ENCODE measurements around the gene MKI67.

MKI67 gene

GRCh38 chr10:128068398-128069285 is 57.6 kb downstream of the MKI67 start:
- no peak overlapping the region for H3K9ac ChIP-seq (ENCODE audit: low read depth, low read length)
- peaks cover 3% of the 10 kb centered on the region; the same call in 1 of the 2 replicates for H3K4me1 ChIP-seq (ENCODE audit: insufficient read depth, low read length)
- no peaks in the 10 kb centered on the region for H3K36me3 ChIP-seq (ENCODE audit: insufficient read depth, low read depth, low read length)
- peaks cover 10% of the 10 kb centered on the region; the same call in 1 of the 2 replicates for H3K27me3 ChIP-seq (ENCODE audit: insufficient read depth, low read length)
- H3K9me3 ChIP-seq (ENCODE audit: insufficient read depth, low read depth, low read length) = no peaks in the 10 kb centered on the region
- no peak overlapping the region for H3K27ac ChIP-seq (ENCODE audit: low read length)
- no peak overlapping the region for H3K4me3 ChIP-seq (ENCODE audit: low read length)

GRCh38 chr10:128067691-128068397 is 58.4 kb downstream of the MKI67 start:
- Histone ChIP-seq H3K4me1 (ENCODE audit: insufficient read depth, low read length) (peaks cover 8% of the 10 kb centered on the region; the same call in 1 of the 2 replicates), H3K9ac (ENCODE audit: low read depth, low read length) (no peak overlapping the region)

GRCh38 chr10:128066870-128067382 is 59.3 kb downstream of the MKI67 start:
- H3K9me3 ChIP-seq (ENCODE audit: insufficient read depth, low read depth, low read length) = no peaks in the 10 kb centered on the region
- H3K36me3 ChIP-seq (ENCODE audit: insufficient read depth, low read depth, low read length) = no peaks in the 10 kb centered on the region
- H3K27ac ChIP-seq (ENCODE audit: low read length) = no peak overlapping the region
- H3K27me3 ChIP-seq (ENCODE audit: insufficient read depth, low read length) = peaks cover 10% of the 10 kb centered on the region; the same call in 1 of the 2 replicates
- H3K4me1 ChIP-seq (ENCODE audit: insufficient read depth, low read length) = peaks cover 8% of the 10 kb centered on the region; the same call in 1 of the 2 replicates
- H3K4me3 ChIP-seq (ENCODE audit: low read length) = no peak overlapping the region
- no peak overlapping the region for H3K9ac ChIP-seq (ENCODE audit: low read depth, low read length)

More at GRCh38 chr10:128067691-128068397, 58.4 kb downstream of the MKI67 start:
- Histone ChIP-seq H3K36me3 (ENCODE audit: insufficient read depth, low read depth, low read length) (no peaks in the 10 kb centered on the region), H3K27ac (ENCODE audit: low read length) (no peak overlapping the region), H3K27me3 (ENCODE audit: insufficient read depth, low read length) (peaks cover 10% of the 10 kb centered on the region; the same call in 1 of the 2 replicates), H3K9me3 (ENCODE audit: insufficient read depth, low read depth, low read length) (no peaks in the 10 kb centered on the region), H3K4me3 (ENCODE audit: low read length) (no peak overlapping the region)

GRCh38 chr10:128065881-128066534 is 60.2 kb downstream of the MKI67 start:
- H3K27ac ChIP-seq (ENCODE audit: low read length) = no peak overlapping the region
- H3K27me3 ChIP-seq (ENCODE audit: insufficient read depth, low read length) = peaks cover 10% of the 10 kb centered on the region; the same call in 1 of the 2 replicates
- no peak overlapping the region for H3K9ac ChIP-seq (ENCODE audit: low read depth, low read length)
- H3K9me3 ChIP-seq (ENCODE audit: insufficient read depth, low read depth, low read length) = no peaks in the 10 kb centered on the region
- no peaks in the 10 kb centered on the region for H3K36me3 ChIP-seq (ENCODE audit: insufficient read depth, low read depth, low read length)
- peaks cover 8% of the 10 kb centered on the region; the same call in 1 of the 2 replicates for H3K4me1 ChIP-seq (ENCODE audit: insufficient read depth, low read length)
- no peak overlapping the region for H3K4me3 ChIP-seq (ENCODE audit: low read length)

GRCh38 chr10:128064970-128065580 is 61.1 kb downstream of the MKI67 start:
- Histone ChIP-seq H3K27ac (ENCODE audit: low read length) (no peak overlapping the region), H3K27me3 (ENCODE audit: insufficient read depth, low read length) (peaks cover 5% of the 10 kb centered on the region; the same call in 1 of the 2 replicates), H3K36me3 (ENCODE audit: insufficient read depth, low read depth, low read length) (no peaks in the 10 kb centered on the region), H3K9ac (ENCODE audit: low read depth, low read length) (no peak overlapping the region), H3K4me3 (ENCODE audit: low read length) (no peak overlapping the region), H3K4me1 (ENCODE audit: insufficient read depth, low read length) (peaks cover 8% of the 10 kb centered on the region; the same call in 1 of the 2 replicates), H3K9me3 (ENCODE audit: insufficient read depth, low read depth, low read length) (no peaks in the 10 kb centered on the region)

- Histone ChIP-seq H3K36me3 (ENCODE audit: insufficient read depth, low read depth, low read length) (no peaks in the 10 kb centered on the region), H3K4me3 (ENCODE audit: low read length) (no peak overlapping the region), H3K4me1 (ENCODE audit: insufficient read depth, low read length) (peaks cover 8% of the 10 kb centered on the region; the same call in 1 of the 2 replicates), H3K27me3 (ENCODE audit: insufficient read depth, low read length) (no peaks in the 10 kb centered on the region), H3K9ac (ENCODE audit: low read depth, low read length) (no peak overlapping the region), H3K9me3 (ENCODE audit: insufficient read depth, low read depth, low read length) (no peaks in the 10 kb centered on the region), H3K27ac (ENCODE audit: low read length) (no peak overlapping the region)
Observed at GRCh38 chr10:128064108-128064969, 61.9 kb downstream of the MKI67 start.

GRCh38 chr10:128063736-128064107 is 62.5 kb downstream of the MKI67 start:
- no peaks in the 10 kb centered on the region for H3K27me3 ChIP-seq (ENCODE audit: insufficient read depth, low read length)
- H3K4me3 ChIP-seq (ENCODE audit: low read length) = no peak overlapping the region
- H3K9ac ChIP-seq (ENCODE audit: low read depth, low read length) = no peak overlapping the region
- H3K27ac ChIP-seq (ENCODE audit: low read length) = no peak overlapping the region
- H3K4me1 ChIP-seq (ENCODE audit: insufficient read depth, low read length) = peaks cover 8% of the 10 kb centered on the region; the same call in 1 of the 2 replicates
- no peaks in the 10 kb centered on the region for H3K9me3 ChIP-seq (ENCODE audit: insufficient read depth, low read depth, low read length)
- H3K36me3 ChIP-seq (ENCODE audit: insufficient read depth, low read depth, low read length) = no peaks in the 10 kb centered on the region

- H3K9me3 ChIP-seq (ENCODE audit: insufficient read depth, low read depth, low read length) = no peaks in the 10 kb centered on the region
- no peak overlapping the region for H3K4me3 ChIP-seq (ENCODE audit: low read length)
- peaks cover 8% of the 10 kb centered on the region; the same call in 1 of the 2 replicates for H3K4me1 ChIP-seq (ENCODE audit: insufficient read depth, low read length)
- no peaks in the 10 kb centered on the region for H3K27me3 ChIP-seq (ENCODE audit: insufficient read depth, low read length)
- no peak overlapping the region for H3K9ac ChIP-seq (ENCODE audit: low read depth, low read length)
- no peaks in the 10 kb centered on the region for H3K36me3 ChIP-seq (ENCODE audit: insufficient read depth, low read depth, low read length)
- H3K27ac ChIP-seq (ENCODE audit: low read length) = no peak overlapping the region
Observed at GRCh38 chr10:128062881-128063563, 63.2 kb downstream of the MKI67 start.

GRCh38 chr10:128062331-128062880 is 63.8 kb downstream of the MKI67 start:
- no peak overlapping the region for H3K9ac ChIP-seq (ENCODE audit: low read depth, low read length)
- H3K27me3 ChIP-seq (ENCODE audit: insufficient read depth, low read length) = no peaks in the 10 kb centered on the region
- H3K27ac ChIP-seq (ENCODE audit: low read length) = no peak overlapping the region
- H3K4me3 ChIP-seq (ENCODE audit: low read length) = no peak overlapping the region
- no peaks in the 10 kb centered on the region for H3K9me3 ChIP-seq (ENCODE audit: insufficient read depth, low read depth, low read length)
- H3K36me3 ChIP-seq (ENCODE audit: insufficient read depth, low read depth, low read length) = no peaks in the 10 kb centered on the region
- peaks cover 8% of the 10 kb centered on the region; the same call in 1 of the 2 replicates for H3K4me1 ChIP-seq (ENCODE audit: insufficient read depth, low read length)
